HG03097 (cell line): ENCODE data around the gene C2orf72.
"Not testable (repeated sequence)": the region's sequence is repeated elsewhere in the genome, so short reads cannot be mapped to it uniquely, and the experiment has no call there.

Experiments
- ATAC-seq: cut with Tn5 transposase; IDR thresholded peaks from one replicate; pipeline ENCODE4 v1.9.1; 2021; ENCODE audit not compliant: unreplicated experiment, low FRiP score

Gene C2orf72

GRCh38 chr2:231063347-231063746 lies 26.0 kb downstream of the C2orf72 start:
- no peak for ATAC-seq

- no peak for ATAC-seq
Measured at GRCh38 chr2:231065966-231066365, 28.6 kb downstream of the C2orf72 start.

GRCh38 chr2:231067531-231067930 lies 30.2 kb downstream of the C2orf72 start:
- not testable (repeated sequence) for ATAC-seq

GRCh38 chr2:231068525-231069222 lies 31.4 kb downstream of the C2orf72 start:
- no peak for ATAC-seq

GRCh38 chr2:231069379-231070054 lies 32.2 kb downstream of the C2orf72 start:
- ATAC-seq: no peak

GRCh38 chr2:231084565-231084964 lies 47.2 kb downstream of the C2orf72 start:
- ATAC-seq: no peak

GRCh38 chr2:231088754-231089153 lies 51.4 kb downstream of the C2orf72 start:
- ATAC-seq: no peak

GRCh38 chr2:231093933-231094332 lies 56.6 kb downstream of the C2orf72 start:
- ATAC-seq: no peak

- ATAC-seq: no peak
Measured at GRCh38 chr2:231094736-231095346, 57.5 kb downstream of the C2orf72 start.
